GM19240 (cell line): ENCODE data around the gene SNX17.
"Not testable (repeated sequence)": the region's sequence is repeated elsewhere in the genome, so short reads cannot be mapped to it uniquely, and the experiment has no call there.

Experiments used
- DNase-seq: peaks from one replicate; pipeline ENCODE4 v3.0.0; 2011; ENCODE audit warnings: low spot score; ENCODE audit not compliant: insufficient read length

The SNX17 gene

GRCh38 chr2:27398962-27399361 is 28.5 kb downstream of the SNX17 start:
- no peak for DNase-seq

GRCh38 chr2:27400348-27401135 is 30.1 kb downstream of the SNX17 start:
- DNase-seq: no peak

- no peak for DNase-seq
Measured at GRCh38 chr2:27407798-27408491, 37.5 kb downstream of the SNX17 start.

GRCh38 chr2:27408601-27409320 is 38.3 kb downstream of the SNX17 start:
- no peak for DNase-seq

GRCh38 chr2:27409321-27410073 is 39.1 kb downstream of the SNX17 start, which contains the start of gene PPM1G:
PPM1G (minus strand) TSS chr2:27409591; CDS start chr2:27409422, 169 bp downstream.
- DNase-seq: peak; percentile 84

GRCh38 chr2:27412419-27413152 is 42.2 kb downstream of the SNX17 start:
- no peak for DNase-seq

- no peak for DNase-seq
Measured at GRCh38 chr2:27416151-27416550, 45.7 kb downstream of the SNX17 start.

- no peak for DNase-seq
Measured at GRCh38 chr2:27420996-27421395, 50.6 kb downstream of the SNX17 start.

- no peak for DNase-seq
Measured at GRCh38 chr2:27421660-27422250, 51.3 kb downstream of the SNX17 start.

GRCh38 chr2:27422958-27423357 is 52.5 kb downstream of the SNX17 start:
- no peak for DNase-seq

- not testable (repeated sequence) for DNase-seq
Measured at GRCh38 chr2:27425039-27425438, 54.6 kb downstream of the SNX17 start.
